ENCODE measurements around the gene RNF10.

DNA sequence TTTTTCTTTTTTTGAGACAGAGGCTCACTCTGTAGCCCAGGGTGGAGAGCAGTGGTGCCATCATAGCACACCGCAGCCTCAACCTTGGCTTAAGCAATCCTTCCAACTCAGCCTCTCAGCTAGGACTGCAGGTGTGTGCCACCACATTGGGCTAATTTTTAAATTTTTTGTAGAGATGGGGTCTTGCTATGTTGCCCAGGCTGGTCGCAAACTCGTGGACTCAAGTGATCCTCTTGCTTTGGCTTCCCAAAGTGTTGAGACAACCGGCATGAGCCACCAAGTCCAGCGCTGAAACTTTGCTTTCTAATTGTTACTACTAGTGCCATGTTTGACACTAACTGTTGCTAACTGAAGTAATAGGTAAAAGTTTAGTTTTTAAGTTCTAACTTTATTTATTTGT is 8.0 kb downstream of the RNF10 start:
- TF ChIP-seq GATA3 (IDR thresholded peaks at IDR 0.05; ENCODE audit: low read depth, low read length) (no peak), GATA2 (IDR thresholded peaks at IDR 0.05; ENCODE audit: low read depth, low read length) (no peak)
